Stimulated activated CD4-positive, alpha-beta T cell treated with anti-CD3 and anti-CD28 coated beads, TNF-alpha, amount 100 ng/mL, for 24 hours (primary cell): ENCODE data around the gene PROS1.
"Not testable (repeated sequence)": the region's sequence is repeated elsewhere in the genome, so short reads cannot be mapped to it uniquely, and the experiment has no call there.

ENCODE experiments used
- DNase-seq, 3 experiments: peaks; one replicate each; pipeline ENCODE4 v3.0.0-alpha.2; 2020; ENCODE audit warnings: low read depth in 3 of 3

PROS1 gene

GRCh38 chr3:93877427-93877826 is 96.3 kb downstream of the PROS1 start:
- not testable (repeated sequence) for DNase-seq

GRCh38 chr3:93873412-93873811 is 100.3 kb downstream of the PROS1 start:
- not testable (repeated sequence) for DNase-seq

GRCh38 chr3:93867425-93867824 is 106.3 kb downstream of the PROS1 start:
- DNase-seq, result no peak

GRCh38 chr3:93861017-93861416 is 112.7 kb downstream of the PROS1 start:
- no peak for DNase-seq

GRCh38 chr3:93855401-93855800 is 118.3 kb downstream of the PROS1 start:
- no peak for DNase-seq

- DNase-seq, result not testable (repeated sequence)
Measured at GRCh38 chr3:93852228-93852627, 121.5 kb downstream of the PROS1 start.

- DNase-seq, result no peak
Measured at GRCh38 chr3:93843981-93844380, 129.7 kb downstream of the PROS1 start.

- not testable (repeated sequence) for DNase-seq
Measured at GRCh38 chr3:93839193-93839592, 134.5 kb downstream of the PROS1 start.
